Caco-2 (cell line): ENCODE data around the gene ABITRAM. TPM values are rescaled to one million over a fixed set of nuclear protein-coding genes. Genes with fewer than 3 reads are reported as not detected.

ENCODE experiments used
- BruUV-seq: library from RNA; stranded (reverse); fragments of 400-500 nt; replicated peaks from 2 replicates; lab custom pipeline; 2021; lab: Mats Ljungman, UMichigan
- CTCF ChIA-PET: fragments of 300-600 bp; sonication (Branson Sonifier 250); formaldehyde crosslinking; loops from one replicate; lab custom pipeline; 2022; ENCODE audit warnings: antibody characterized with exemption; lab: Charles Lee
- POLR2A ChIA-PET: fragments of 300-600 bp; sonication (Branson Sonifier 250); formaldehyde crosslinking; loops from one replicate; lab custom pipeline; 2022; ENCODE audit warnings: antibody characterized with exemption; lab: Charles Lee
- DNase-seq, 2 experiments: peaks; one replicate each; pipeline versions ENCODE4 v3.0.0 to v3.0.0-alpha.2; 2020 to 2022
- H3K27me3 ChIP-seq: replicated peaks from 2 replicates; pipeline ENCODE4 v1.6.0; 2011; ENCODE audit warnings: low read length; ENCODE audit not compliant: control insufficient read depth, insufficient read depth
- H3K36me3 ChIP-seq: 2 replicates; pipeline ENCODE4 v1.5.1; 2011; ENCODE audit warnings: low read length; ENCODE audit not compliant: control insufficient read depth, insufficient read depth
- H3K4me1 ChIP-seq: fragments of 250-450 bp; sonication (Bioruptor Pico); 2 replicates; pipeline ENCODE4 v1.5.1; 2020; ENCODE audit warnings: mild to moderate bottlenecking
- H3K4me3 ChIP-seq: 2 replicates; pipeline ENCODE4 v1.5.1; 2011; ENCODE audit warnings: low read depth, mild to moderate bottlenecking, control low read depth, low read length
- H3K9me3 ChIP-seq: fragments of 250-450 bp; sonication (Bioruptor Pico); 2 replicates; pipeline ENCODE4 v1.5.1; 2020; ENCODE audit warnings: mild to moderate bottlenecking, moderate library complexity
- H3K27ac Mint-ChIP-seq: one replicate; pipeline ENCODE4 v1.8.0; 2022; ENCODE audit warnings: mixed read lengths; ENCODE audit not compliant: unreplicated experiment
- H3K27me3 Mint-ChIP-seq: one replicate; pipeline ENCODE4 v1.8.0; 2022; ENCODE audit warnings: mixed read lengths; ENCODE audit not compliant: insufficient read depth, unreplicated experiment
- H3K36me3 Mint-ChIP-seq: one replicate; pipeline ENCODE4 v1.8.0; 2022; ENCODE audit warnings: mild to moderate bottlenecking, mixed read lengths; ENCODE audit not compliant: insufficient read depth, unreplicated experiment
- H3K4me1 Mint-ChIP-seq: one replicate; pipeline ENCODE4 v1.8.0; 2022; ENCODE audit warnings: low read depth, mixed read lengths; ENCODE audit not compliant: unreplicated experiment
- H3K4me3 Mint-ChIP-seq: one replicate; pipeline ENCODE4 v1.8.0; 2022; ENCODE audit warnings: mild to moderate bottlenecking, moderate library complexity, mixed read lengths; ENCODE audit not compliant: unreplicated experiment
- H3K9me3 Mint-ChIP-seq: one replicate; pipeline ENCODE4 v1.8.0; 2022; ENCODE audit warnings: mixed read lengths; ENCODE audit not compliant: unreplicated experiment
- intact Hi-C: fragments of 100-400 bp; cut with micrococcal nuclease; formaldehyde crosslinking; loops from one replicate; pipeline ENCODE4 v1.10.0; 2022; ENCODE audit not compliant: unreplicated experiment
- total RNA-seq: library from RNA; stranded (reverse); gene quantifications from 2 replicates; pipeline ENCODE4 v1.2.3, GENCODE V29; 2022
- TF ChIP-seq, protein P1 (sequence below), 2 experiments: fragments of 200-600 bp in 1 of 2; IDR thresholded peaks; 1 replicate in 1 of 2; 2 replicates in 1 of 2; pipeline versions ENCODE4 v1.5.1 to v1.8.0; 2011 to 2022; ENCODE audit warnings: antibody characterized with exemption in 1 of 2, control low read depth in 1 of 2, inconsistent platforms in 1 of 2, low read depth in 1 of 2, low read length in 1 of 2, mild to moderate bottlenecking in 1 of 2, moderate library complexity in 1 of 2; ENCODE audit not compliant: insufficient read depth in 1 of 2, severe bottlenecking in 1 of 2, unreplicated experiment in 1 of 2

ABITRAM gene
- total RNA-seq, 1 experiment from 2014 or later, result 20.5 TPM

GRCh38 chr9:108900176-108900575 is 34.0 kb upstream of the ABITRAM start:
- Mint-ChIP-seq H3K4me1 (no peaks in the 10 kb centered on the region), H3K9me3 (no peaks in the 10 kb centered on the region), H3K4me3 (no peak overlapping the region), H3K36me3 (peaks cover 34% of the 10 kb centered on the region), H3K27ac (no peak overlapping the region), H3K27me3 (no peaks in the 10 kb centered on the region)
- Histone ChIP-seq H3K27me3 (no peaks in the 10 kb centered on the region), H3K4me3 (no peak overlapping the region), H3K36me3 (no peaks in the 10 kb centered on the region; the same call in 1 of the 2 replicates), H3K4me1 (no peaks in the 10 kb centered on the region), H3K9me3 (no peaks in the 10 kb centered on the region)
- TF ChIP-seq, protein P1, sequence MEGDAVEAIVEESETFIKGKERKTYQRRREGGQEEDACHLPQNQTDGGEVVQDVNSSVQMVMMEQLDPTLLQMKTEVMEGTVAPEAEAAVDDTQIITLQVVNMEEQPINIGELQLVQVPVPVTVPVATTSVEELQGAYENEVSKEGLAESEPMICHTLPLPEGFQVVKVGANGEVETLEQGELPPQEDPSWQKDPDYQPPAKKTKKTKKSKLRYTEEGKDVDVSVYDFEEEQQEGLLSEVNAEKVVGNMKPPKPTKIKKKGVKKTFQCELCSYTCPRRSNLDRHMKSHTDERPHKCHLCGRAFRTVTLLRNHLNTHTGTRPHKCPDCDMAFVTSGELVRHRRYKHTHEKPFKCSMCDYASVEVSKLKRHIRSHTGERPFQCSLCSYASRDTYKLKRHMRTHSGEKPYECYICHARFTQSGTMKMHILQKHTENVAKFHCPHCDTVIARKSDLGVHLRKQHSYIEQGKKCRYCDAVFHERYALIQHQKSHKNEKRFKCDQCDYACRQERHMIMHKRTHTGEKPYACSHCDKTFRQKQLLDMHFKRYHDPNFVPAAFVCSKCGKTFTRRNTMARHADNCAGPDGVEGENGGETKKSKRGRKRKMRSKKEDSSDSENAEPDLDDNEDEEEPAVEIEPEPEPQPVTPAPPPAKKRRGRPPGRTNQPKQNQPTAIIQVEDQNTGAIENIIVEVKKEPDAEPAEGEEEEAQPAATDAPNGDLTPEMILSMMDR (IDR thresholded peaks at IDR 0.05; ENCODE audit: insufficient read depth in 1 of 2, low read depth in 1 of 2, low read length in 1 of 2, severe bottlenecking in 1 of 2, unreplicated experiment in 1 of 2), result no peak
- ChIA-PET CTCF (no interaction called here), POLR2A (no interaction called here)
- DNase-seq, result no peak
- no TSS peak for BruUV-seq
- intact Hi-C loops, result loop anchor here (5.0 kb wide), 1 partner anchor 48 kb away; no protein-coding TSS in a partner anchor

- ChIA-PET POLR2A (no interaction called here), CTCF (no interaction called here)
- Mint-ChIP-seq H3K27ac (no peak overlapping the region), H3K36me3 (peaks cover 17% of the 10 kb centered on the region), H3K9me3 (no peaks in the 10 kb centered on the region), H3K27me3 (no peaks in the 10 kb centered on the region), H3K4me1 (no peaks in the 10 kb centered on the region), H3K4me3 (no peak overlapping the region)
- Histone ChIP-seq H3K4me3 (no peak overlapping the region), H3K36me3 (peaks cover 2% of the 10 kb centered on the region; the same call in 1 of the 2 replicates), H3K27me3 (no peaks in the 10 kb centered on the region), H3K9me3 (no peaks in the 10 kb centered on the region), H3K4me1 (no peaks in the 10 kb centered on the region)
- DNase-seq, result no peak
- intact Hi-C loops, result loop anchor here (5.0 kb wide), 1 partner anchor 51 kb away; no protein-coding TSS in a partner anchor
- TF ChIP-seq, protein P1 (IDR thresholded peaks at IDR 0.05; ENCODE audit: insufficient read depth in 1 of 2, low read depth in 1 of 2, low read length in 1 of 2, severe bottlenecking in 1 of 2, unreplicated experiment in 1 of 2), result no peak
- no TSS peak for BruUV-seq
Observed at GRCh38 chr9:108903420-108904103, 30.6 kb upstream of the ABITRAM start.

DNA sequence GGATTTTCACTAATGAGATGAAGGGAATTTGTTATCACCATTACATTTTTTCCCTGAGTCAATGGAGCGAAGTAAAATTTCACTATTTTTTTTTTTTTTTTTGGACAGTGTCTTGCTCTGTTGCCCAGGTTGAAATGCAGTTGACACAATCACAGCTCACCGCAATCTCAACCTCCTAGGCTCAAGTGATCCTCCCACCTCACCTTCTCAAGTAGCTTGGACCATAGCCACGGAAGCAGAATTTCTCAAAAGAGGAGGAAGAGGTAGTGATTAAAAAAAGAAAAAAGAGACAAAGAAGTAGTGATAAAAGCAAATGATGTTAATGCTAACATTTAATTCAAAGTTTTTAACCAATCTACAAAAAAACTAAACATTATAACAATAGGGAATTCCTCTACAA is 30.0 kb upstream of the ABITRAM start:
- H3K27me3 ChIP-seq, result no peaks in the 10 kb centered on the region
- H3K27me3 Mint-ChIP-seq, result no peaks in the 10 kb centered on the region
- ChIA-PET POLR2A (no interaction called here), CTCF (no interaction called here)
- TF ChIP-seq, protein P1 (IDR thresholded peaks at IDR 0.05; ENCODE audit: insufficient read depth in 1 of 2, low read depth in 1 of 2, low read length in 1 of 2, severe bottlenecking in 1 of 2, unreplicated experiment in 1 of 2), result no peak
- H3K27ac Mint-ChIP-seq, result no peak overlapping the region
- H3K9me3 ChIP-seq, result no peaks in the 10 kb centered on the region
- H3K4me1 ChIP-seq, result no peaks in the 10 kb centered on the region
- H3K4me3 ChIP-seq, result no peak overlapping the region
- BruUV-seq, result no TSS peak
- intact Hi-C loops, result loop anchor here (5.0 kb wide), 1 partner anchor 52 kb away; no protein-coding TSS in a partner anchor
- no peaks in the 10 kb centered on the region for H3K9me3 Mint-ChIP-seq
- H3K4me1 Mint-ChIP-seq, result no peaks in the 10 kb centered on the region
- H3K36me3 Mint-ChIP-seq, result peaks cover 17% of the 10 kb centered on the region
- no peak for DNase-seq
- H3K4me3 Mint-ChIP-seq, result no peak overlapping the region
- H3K36me3 ChIP-seq, result peaks cover 2% of the 10 kb centered on the region; the same call in 1 of the 2 replicates
